HepG2 (cell line): ENCODE data around the gene SLCO4A1. TPM values are rescaled to one million over a fixed set of nuclear protein-coding genes. Genes with fewer than 3 reads are reported as not detected.

Experiments
- ARHGAP35 ChIP-seq: sonication (generic); formaldehyde crosslinking; IDR thresholded peaks from 2 replicates; pipeline ENCODE4 v1.9.0; 2022; ENCODE audit warnings: mild to moderate bottlenecking, inconsistent platforms, moderate library complexity, missing genetic modification reagents, borderline replicate concordance
- ATRX ChIP-seq: sonication (generic); formaldehyde crosslinking; IDR thresholded peaks from 2 replicates; pipeline ENCODE4 v1.4.0; 2020; ENCODE audit warnings: missing genetic modification reagents, borderline replicate concordance
- CBX5 ChIP-seq: sonication (generic); formaldehyde crosslinking; IDR thresholded peaks from 2 replicates; pipeline ENCODE4 v1.4.0; 2020; ENCODE audit warnings: missing genetic modification reagents, borderline replicate concordance
- E2F5 ChIP-seq: sonication (generic); formaldehyde crosslinking; conservative IDR thresholded peaks from 2 replicates; pipeline ENCODE4 v1.4.0; 2020; ENCODE audit warnings: missing genetic modification reagents
- EED ChIP-seq: sonication (generic); formaldehyde crosslinking; IDR thresholded peaks from 2 replicates; pipeline ENCODE4 v1.5.0; 2020; ENCODE audit warnings: mild to moderate bottlenecking, missing genetic modification reagents
- ETV5 ChIP-seq: IDR thresholded peaks from 2 replicates; pipeline ENCODE4 v1.6.1; 2018; ENCODE audit warnings: missing biosample characterization, missing genetic modification reagents, inconsistent platforms, borderline replicate concordance
- MAF1 ChIP-seq: sonication (generic); formaldehyde crosslinking; IDR thresholded peaks from 2 replicates; pipeline ENCODE4 v1.5.0; 2020; ENCODE audit warnings: missing genetic modification reagents, borderline replicate concordance
- MAX ChIP-seq: IDR thresholded peaks from 2 replicates; pipeline ENCODE4 v1.6.1; 2012; ENCODE audit warnings: inconsistent platforms
- NPAS2 ChIP-seq: sonication (generic); formaldehyde crosslinking; IDR thresholded peaks from 2 replicates; pipeline ENCODE4 v1.8.0; 2022; ENCODE audit warnings: mild to moderate bottlenecking, missing genetic modification reagents, borderline replicate concordance
- NR2F2 ChIP-seq: IDR thresholded peaks from 2 replicates; pipeline ENCODE4 v1.6.1; 2012; ENCODE audit warnings: low read depth, inconsistent platforms, borderline replicate concordance
- RBAK ChIP-seq: sonication (generic); formaldehyde crosslinking; IDR thresholded peaks from 2 replicates; pipeline ENCODE4 v1.5.1; 2020; ENCODE audit warnings: mild to moderate bottlenecking, missing genetic modification reagents
- REL ChIP-seq: sonication (generic); formaldehyde crosslinking; conservative IDR thresholded peaks from 2 replicates; pipeline ENCODE4 v1.8.0; 2022; ENCODE audit warnings: mild to moderate bottlenecking, missing genetic modification reagents, moderate library complexity
- STAT5B ChIP-seq: sonication (generic); formaldehyde crosslinking; IDR thresholded peaks from 2 replicates; pipeline ENCODE4 v1.4.0; 2020; ENCODE audit warnings: missing genetic modification reagents
- TEAD3 ChIP-seq: optimal IDR thresholded peaks from 2 replicates; pipeline ENCODE3; 2016; ENCODE audit warnings: borderline replicate concordance
- TFDP2 ChIP-seq: sonication (generic); formaldehyde crosslinking; IDR thresholded peaks from 2 replicates; pipeline ENCODE4 v1.4.0; 2020; ENCODE audit warnings: missing genetic modification reagents
- U2AF2 ChIP-seq: fragments of 200-400 bp; formaldehyde crosslinking; IDR thresholded peaks from 2 replicates; pipeline ENCODE4 v1.6.1; 2017; ENCODE audit warnings: low read depth, mild to moderate bottlenecking, low read length
- ZBTB43 ChIP-seq: sonication (generic); formaldehyde crosslinking; conservative IDR thresholded peaks from 2 replicates; pipeline ENCODE4 v1.4.0; 2020; ENCODE audit warnings: missing genetic modification reagents
- ZNF121 ChIP-seq: sonication (generic); formaldehyde crosslinking; IDR thresholded peaks from 2 replicates; pipeline ENCODE4 v1.5.0; 2020; ENCODE audit warnings: mild to moderate bottlenecking, missing genetic modification reagents
- ZNF136 ChIP-seq: sonication (generic); formaldehyde crosslinking; IDR thresholded peaks from 2 replicates; pipeline ENCODE4 v1.8.1; 2022; ENCODE audit warnings: low read depth, mild to moderate bottlenecking, moderate library complexity, missing genetic modification reagents
- ZNF501 ChIP-seq: sonication (generic); formaldehyde crosslinking; IDR thresholded peaks from 2 replicates; pipeline ENCODE4 v1.5.1; 2020; ENCODE audit warnings: mild to moderate bottlenecking, moderate library complexity, missing genetic modification reagents
- ZNF512 ChIP-seq: sonication (generic); formaldehyde crosslinking; IDR thresholded peaks from 2 replicates; pipeline ENCODE4 v1.4.0; 2020; ENCODE audit warnings: mild to moderate bottlenecking, missing genetic modification reagents
- ZNF614 ChIP-seq: IDR thresholded peaks from 2 replicates; pipeline ENCODE4 v1.6.1; 2018; ENCODE audit warnings: missing biosample characterization, missing genetic modification reagents, inconsistent platforms, borderline replicate concordance
- ZNF678 ChIP-seq: sonication (generic); formaldehyde crosslinking; IDR thresholded peaks from 2 replicates; pipeline ENCODE4 v1.4.0; 2020; ENCODE audit warnings: mild to moderate bottlenecking, missing genetic modification reagents
- ZNF747 ChIP-seq: sonication (generic); formaldehyde crosslinking; IDR thresholded peaks from 2 replicates; pipeline ENCODE4 v1.8.1; 2023; ENCODE audit warnings: missing genetic modification reagents, mild to moderate bottlenecking, borderline replicate concordance
- ZNF790 ChIP-seq: sonication (generic); formaldehyde crosslinking; IDR thresholded peaks from 2 replicates; pipeline ENCODE4 v1.8.0; 2022; ENCODE audit warnings: missing genetic modification reagents, mild to moderate bottlenecking, borderline replicate concordance
- polyA plus RNA-seq, 8 experiments: library from polyadenylated mRNA; depleted of rRNA in 3 of 8; stranded (reverse) in 7 of 8; unstranded in 1 of 8; fragments of >200 nt; fragmentation: Illumina TruSeq in 4 of 8; extraction: Trizol in 4 of 8; gene quantifications; 2 replicates each; pipeline versions ENCODE4 v1.2.1 to v1.2.3, GENCODE V29; 2011 to 2016; ENCODE audit warnings: low read depth in 4 of 8, missing spikeins in 1 of 8, mixed read lengths in 1 of 8; ENCODE audit not compliant: insufficient read depth in 1 of 8
- total RNA-seq, 5 experiments: library from RNA; depleted of rRNA; stranded (reverse); fragments of >200 nt; fragmentation: Illumina TruSeq; extraction: Trizol; gene quantifications; 2 replicates each; pipeline ENCODE4 v1.2.3, GENCODE V29; 2016; ENCODE audit warnings: low read depth in 1 of 5

Gene SLCO4A1
- total and polyA plus RNA-seq, 2 of the 13 experiments (the other 11 are each of a cell fraction or from before 2014, with no cell fraction given), result 55.5 to 112 TPM

- TF ChIP-seq ZNF614, result no peak
- no peak for TF ChIP-seq ZBTB43 (CRISPR knock-in tag)
- peak; percentile 97 for TF ChIP-seq TEAD3 (CRISPR knock-in tag)
- TF ChIP-seq EED (CRISPR knock-in tag), result no peak
- TF ChIP-seq ZNF512, result 0 out of 2 replicates have a peak, but pooled peaks have one; percentile 33
- TF ChIP-seq E2F5 (CRISPR knock-in tag), result no peak
- no peak for TF ChIP-seq ZNF790 (CRISPR knock-in tag)
- TF ChIP-seq ZNF747 (CRISPR knock-in tag), result no peak
- no peak for TF ChIP-seq NPAS2 (CRISPR knock-in tag)
- TF ChIP-seq ETV5, result no peak
- TF ChIP-seq STAT5B, result no peak
- TF ChIP-seq TFDP2 (CRISPR knock-in tag), result no peak
- no peak for TF ChIP-seq ATRX (CRISPR knock-in tag)
- no peak for TF ChIP-seq U2AF2
- no peak for TF ChIP-seq RBAK (CRISPR knock-in tag)
- 0 out of 2 replicates have a peak, but pooled peaks have one; percentile 16 for TF ChIP-seq MAX
- no peak for TF ChIP-seq ZNF136
- 0 out of 2 replicates have a peak, but pooled peaks have one; percentile 28 for TF ChIP-seq CBX5 (CRISPR knock-in tag)
- no peak for TF ChIP-seq NR2F2
- TF ChIP-seq REL (CRISPR knock-in tag), result no peak
- TF ChIP-seq ZNF501 (CRISPR knock-in tag), result 0 out of 2 replicates have a peak, but pooled peaks have one; percentile 18
- no peak for TF ChIP-seq ARHGAP35
- peak; percentile 82 for TF ChIP-seq ZNF121 (CRISPR knock-in tag)
- TF ChIP-seq MAF1 (CRISPR knock-in tag), result no peak
- TF ChIP-seq ZNF678, result 0 out of 2 replicates have a peak, but pooled peaks have one; percentile 44
These were observed 35.6 kb upstream of the SLCO4A1 start (continued) for GRCh38 chr20:62606551-62607201.
